Adrenal gland (tissue), 5 donors: ENCODE measurements around the gene UBL7.
A peak's percentile ranks its signal among the peaks of the same experiment; 100 is the strongest.

Experiments used
- POLR2A ChIP-seq, 2 donors: fragments of 450-650 bp; IDR thresholded peaks; one replicate each; pipeline ENCODE4 v1.6.1; 2017; ENCODE audit warnings: antibody characterized with exemption in 2 of 2, mild to moderate bottlenecking in 2 of 2, moderate library complexity in 1 of 2
- TF ChIP-seq, protein P1 (sequence below), 6 experiments: fragments of 450-650 bp in 4 of 6; fragments of 200-600 bp in 2 of 6; sonication (generic) in 1 of 6; IDR thresholded peaks; 1 replicate in 5 of 6; 2 replicates in 1 of 6; pipeline versions ENCODE4 v1.5.1 to v1.8.0; 2016 to 2021; ENCODE audit warnings: antibody characterized with exemption in 6 of 6, mild to moderate bottlenecking in 2 of 6, moderate library complexity in 1 of 6
- donor health status: DM: no; HTN: no; CAD: no.

DNA sequence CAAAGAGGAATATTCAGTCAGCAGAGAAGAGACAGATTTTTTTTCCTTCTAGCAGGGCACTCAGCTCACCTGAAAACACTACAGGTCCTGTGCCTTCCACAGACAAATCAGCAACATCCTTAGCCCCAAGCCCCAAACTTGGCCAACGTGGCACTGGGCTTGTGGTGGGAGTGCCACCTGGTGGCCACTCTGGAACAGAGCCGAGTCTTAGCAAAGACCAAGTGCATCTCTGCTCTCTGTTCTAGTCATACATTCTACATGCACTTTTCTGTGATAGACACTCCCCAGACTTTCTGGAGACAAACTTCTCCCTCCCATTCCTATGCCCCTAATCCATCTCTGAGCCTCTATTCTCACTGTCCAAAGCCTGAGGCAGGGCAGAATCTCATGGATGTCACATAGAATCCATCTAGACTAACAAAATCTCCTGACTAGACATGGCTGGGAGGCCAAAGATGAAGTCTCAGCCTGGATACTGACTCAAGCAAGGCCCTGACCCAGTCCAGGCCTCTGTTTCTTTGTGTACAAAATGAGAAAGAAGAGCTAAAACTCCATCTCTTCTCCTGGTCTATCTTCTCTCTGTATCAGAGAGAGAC, 22.1 kb downstream of the UBL7 start:
- TF ChIP-seq, protein P1, sequence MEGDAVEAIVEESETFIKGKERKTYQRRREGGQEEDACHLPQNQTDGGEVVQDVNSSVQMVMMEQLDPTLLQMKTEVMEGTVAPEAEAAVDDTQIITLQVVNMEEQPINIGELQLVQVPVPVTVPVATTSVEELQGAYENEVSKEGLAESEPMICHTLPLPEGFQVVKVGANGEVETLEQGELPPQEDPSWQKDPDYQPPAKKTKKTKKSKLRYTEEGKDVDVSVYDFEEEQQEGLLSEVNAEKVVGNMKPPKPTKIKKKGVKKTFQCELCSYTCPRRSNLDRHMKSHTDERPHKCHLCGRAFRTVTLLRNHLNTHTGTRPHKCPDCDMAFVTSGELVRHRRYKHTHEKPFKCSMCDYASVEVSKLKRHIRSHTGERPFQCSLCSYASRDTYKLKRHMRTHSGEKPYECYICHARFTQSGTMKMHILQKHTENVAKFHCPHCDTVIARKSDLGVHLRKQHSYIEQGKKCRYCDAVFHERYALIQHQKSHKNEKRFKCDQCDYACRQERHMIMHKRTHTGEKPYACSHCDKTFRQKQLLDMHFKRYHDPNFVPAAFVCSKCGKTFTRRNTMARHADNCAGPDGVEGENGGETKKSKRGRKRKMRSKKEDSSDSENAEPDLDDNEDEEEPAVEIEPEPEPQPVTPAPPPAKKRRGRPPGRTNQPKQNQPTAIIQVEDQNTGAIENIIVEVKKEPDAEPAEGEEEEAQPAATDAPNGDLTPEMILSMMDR (IDR thresholded peaks at IDR 0.05): peak; percentile 87 to 96 (median 96)
- TF ChIP-seq POLR2A (IDR thresholded peaks at IDR 0.05): no peak
